Stomach (tissue), 4 donors: ENCODE measurements around the gene ABCB4.

Experiments
- CTCF ChIP-seq, 7 experiments: fragments of 450-650 bp in 4 of 7; fragments of 200-600 bp in 3 of 7; sonication (generic) in 3 of 7; IDR thresholded peaks; one replicate each; pipeline ENCODE4 v1.5.1; 2016 to 2019; ENCODE audit warnings: antibody characterized with exemption in 7 of 7, control low read depth in 2 of 7, mild to moderate bottlenecking in 1 of 7
- POLR2AphosphoS5 ChIP-seq, 3 donors: sonication (generic); formaldehyde crosslinking; IDR thresholded peaks; one replicate each; pipeline ENCODE4 v1.6.1; 2016; ENCODE audit warnings: antibody characterized with exemption in 3 of 3

GRCh38 chr7:87426160-87426559, 49.3 kb downstream of the ABCB4 start:
- TF ChIP-seq CTCF (IDR thresholded peaks at IDR 0.05): no peak
- no peak for TF ChIP-seq POLR2AphosphoS5 (IDR thresholded peaks at IDR 0.05)
